GM12891 (cell line): ENCODE data around the gene GRAMD1B.

Experiments
- PAX5 ChIP-seq: IDR thresholded peaks from 2 replicates; pipeline ENCODE4 v1.6.1; 2011; ENCODE audit warnings: low read length, moderate library complexity, mild to moderate bottlenecking; ENCODE audit not compliant: insufficient read depth, severe bottlenecking
- POLR2A ChIP-seq: IDR thresholded peaks from 2 replicates; pipeline ENCODE4 v1.6.1; 2011; ENCODE audit warnings: low read depth, low read length, control low read depth
- POLR2AphosphoS5 ChIP-seq: IDR thresholded peaks from 2 replicates; pipeline ENCODE4 v1.6.1; 2011; ENCODE audit warnings: low read depth, low read length, control low read depth
- SPI1 ChIP-seq: IDR thresholded peaks from 2 replicates; pipeline ENCODE4 v1.6.1; 2011; ENCODE audit warnings: low read depth, low read length, control low read depth
- TAF1 ChIP-seq: IDR thresholded peaks from 2 replicates; pipeline ENCODE4 v1.6.1; 2011; ENCODE audit warnings: low read depth, low read length, control low read depth

GRCh38 chr11:123587559-123587958, 157.5 kb downstream of the GRAMD1B start:
- TF ChIP-seq POLR2AphosphoS5 (no peak), POLR2A (no peak), SPI1 (no peak), TAF1 (no peak), PAX5 (no peak)
